ENCODE results near the gene DNM2. TPM values are rescaled to one million over a fixed set of nuclear protein-coding genes. Genes with fewer than 3 reads are reported as not detected.
A peak's percentile ranks its signal among the peaks of the same experiment; 100 is the strongest.

The DNM2 gene
- total and polyA plus RNA-seq, 9 of the 15 experiments (the other 6 are each of a cell fraction or from before 2014, with no cell fraction given) = 2.2 to 161 (median 72.6) TPM

GRCh38 chr19:10767726-10768125 is 49.8 kb downstream of the DNM2 start:
- H3K79me2 ChIP-seq (ENCODE audit: control insufficient read depth, insufficient read depth, low read length) = peaks cover 64% of the 10 kb centered on the region
- H3K4me1 ChIP-seq (replicated peaks in 1 of 2; ENCODE audit: control insufficient read depth in 2 of 2, insufficient read depth in 2 of 2, low read length in 2 of 2) = peaks cover 9 to 29% of the 10 kb centered on the region in 2 experiments; a peak in 4 of 5 replicates
- ChIA-PET CTCF (ENCODE audit: low intra/inter-chr PET ratio) (no interaction called here), POLR2A (no interaction called here)
- H3K27ac ChIP-seq (ENCODE audit: extremely low read depth, low read depth, low read length) = no peak overlapping the region
- H2AFZ ChIP-seq (ENCODE audit: low read depth, low read length) = no peak overlapping the region
- intact Hi-C loops (cut with micrococcal nuclease) = no loop called here
- BruUV-seq (replicated peaks) = no TSS peak
- FAIRE-seq = no peak
- H3K4me3 ChIP-seq = no peak overlapping the region
- TF ChIP-seq TCF7L2 (IDR thresholded peaks at IDR 0.05; ENCODE audit: low read depth, low read length) (no peak), TCF15 (CRISPR knock-in tag; IDR thresholded peaks at IDR 0.05) (no peak), HNRNPH1 (optimal IDR thresholded peaks at IDR 0.05; ENCODE audit: low read depth, low read length) (no peak), BRF1 (IDR thresholded peaks at IDR 0.05; ENCODE audit: borderline replicate concordance, extremely low read depth, insufficient read length) (no peak), TCF7 (IDR thresholded peaks at IDR 0.05; ENCODE audit: borderline replicate concordance) (no peak), HDAC8 (tag; IDR thresholded peaks at IDR 0.05) (no peak), CXXC5 (CRISPR knock-in tag; IDR thresholded peaks at IDR 0.05) (no peak), PTRF (tag; IDR thresholded peaks at IDR 0.05) (no peak), JUND (IDR thresholded peaks at IDR 0.05; ENCODE audit: borderline replicate concordance, low read depth, low read length) (no peak), JUND (tag; IDR thresholded peaks at IDR 0.05; ENCODE audit: borderline replicate concordance, low read depth, low read length) (no peak)
- no peak overlapping the region for H3K4me2 ChIP-seq (ENCODE audit: insufficient read depth, low read length)
- H3K9me3 ChIP-seq (replicated peaks; ENCODE audit: control insufficient read depth, insufficient read depth, low read depth, low read length) = no peaks in the 10 kb centered on the region
- H3K9ac ChIP-seq (ENCODE audit: insufficient read depth in 1 of 2, low read depth in 2 of 2, low read length in 2 of 2) = 0 out of 4 replicates have a peak overlapping the region, but pooled peaks of 1 of the 2 experiments have one; percentile 26
- peaks cover 74% of the 10 kb centered on the region; the same call in 2 of the 3 replicates for H3K36me3 ChIP-seq (ENCODE audit: control insufficient read depth, insufficient read depth, low read length)
- DNase-seq (ENCODE audit: extremely low read depth in 1 of 4, low spot score in 3 of 4) = no peak
- H3K27me3 ChIP-seq (ENCODE audit: control insufficient read depth in 2 of 2, insufficient read depth in 2 of 2, low read length in 2 of 2) = no peaks in the 10 kb centered on the region
- H4K20me1 ChIP-seq (replicated peaks; ENCODE audit: control insufficient read depth, insufficient read depth, low read length) = peaks cover 32% of the 10 kb centered on the region; the same call in 1 of the 2 replicates
- WGBS (ENCODE audit: insufficient coverage, low coverage, missing lambda C conversion rate) = 88% methylated on average over 10 of the region's 10 CpGs
- peaks cover 8% of the 10 kb centered on the region for H3K9me1 ChIP-seq (ENCODE audit: control insufficient read depth, insufficient read depth, low read length)
- ATAC-seq = no peak
- in situ Hi-C loops (cut with MboI) = no loop called here
